ENCODE results near the gene IFITM5. TPM values are rescaled to one million over a fixed set of nuclear protein-coding genes. Genes with fewer than 3 reads are reported as not detected.
"Not testable (repeated sequence)": the region's sequence is repeated elsewhere in the genome, so short reads cannot be mapped to it uniquely, and the experiment has no call there.

IFITM5 gene
- total and polyA plus RNA-seq, 2 donors from 2014 or later: not detected

DNA sequence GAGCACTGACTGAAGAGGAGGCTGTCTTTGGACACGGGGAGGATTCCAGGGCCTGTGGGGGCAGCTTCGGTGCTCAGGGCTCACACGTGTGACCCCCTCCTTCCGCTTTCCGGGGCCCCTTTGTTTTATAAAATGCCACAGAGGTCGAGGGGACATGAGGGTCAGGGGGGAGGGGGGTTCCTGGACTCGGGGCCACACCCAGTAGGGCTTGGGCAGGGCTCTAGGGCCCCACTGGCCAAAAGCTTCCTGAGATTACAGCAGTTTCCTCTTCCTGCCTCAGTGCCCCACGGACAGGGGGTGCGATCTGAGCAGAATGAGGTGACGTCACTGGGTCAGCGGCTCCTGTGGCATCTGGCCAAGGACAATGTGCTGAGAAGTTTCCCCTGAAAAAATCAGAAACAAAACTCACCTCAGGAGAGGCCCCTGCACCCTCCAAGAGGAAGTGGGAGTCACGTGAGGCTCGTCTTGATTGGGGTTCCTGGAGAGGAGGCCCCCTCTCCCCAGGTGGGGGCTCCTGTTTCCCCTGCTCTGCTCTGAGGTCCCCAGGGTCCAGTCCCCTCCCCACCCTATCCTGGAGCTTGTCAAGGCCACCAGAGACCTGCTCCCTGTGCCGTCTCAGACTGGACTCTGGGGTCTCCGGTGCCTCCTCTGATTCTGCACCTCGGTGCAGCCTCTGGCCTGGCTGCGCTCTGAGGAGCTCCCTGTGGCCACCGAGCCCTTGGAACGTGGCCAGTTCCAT, 27.7 kb upstream of the IFITM5 start:
- intact Hi-C loops (cut with DNase I): no loop called here
- FAIRE-seq (no peak), DNase-seq (peak; percentile 48 to 96 (median 73))
- Histone ChIP-seq H3K9ac (ENCODE audit: low read length in 3 of 3) (peak overlapping the region in 2 of 3 donors; percentile 38 to 65), H3K4me3 (ENCODE audit: low read length in 3 of 3) (peak overlapping the region in 1 of 3 donors; percentile 1), H3K27me3 (ENCODE audit: control insufficient read depth, insufficient read depth, low read length) (no peaks in the 10 kb centered on the region), H3K4me1 (ENCODE audit: control insufficient read depth in 2 of 3, insufficient read depth in 2 of 3, low read depth in 1 of 3, low read length in 3 of 3) (peaks cover 6 to 18% (median 15%) of the 10 kb centered on the region in 3 donors), H3K36me3 (ENCODE audit: control insufficient read depth in 2 of 3, insufficient read depth in 3 of 3, low read length in 3 of 3) (no peaks in the 10 kb centered on the region), H3K27ac (ENCODE audit: low read depth in 2 of 2, low read length in 2 of 2) (peak overlapping the region; percentile 91 to 96), H3K9me3 (ENCODE audit: control insufficient read depth in 2 of 3, insufficient read depth in 1 of 3, low read length in 3 of 3) (no peaks in the 10 kb centered on the region)
- no peak for TF ChIP-seq CTCF (IDR thresholded peaks at IDR 0.05; ENCODE audit: borderline replicate concordance, extremely low read depth, insufficient read depth)

DNA sequence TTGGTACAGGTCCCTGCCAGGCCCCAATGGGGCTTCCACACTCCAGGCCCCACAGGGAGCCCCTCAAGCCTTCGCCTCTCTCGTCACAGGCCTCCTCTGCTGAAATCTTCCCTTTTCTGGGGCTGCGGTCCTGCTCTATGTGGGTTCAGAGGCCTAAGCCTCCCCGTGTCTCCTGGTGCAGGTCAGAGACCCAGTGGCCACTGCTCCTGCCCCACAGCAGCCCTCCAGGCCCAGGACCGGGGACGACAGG, 27.2 kb upstream of the IFITM5 start:
- H3K27ac ChIP-seq (ENCODE audit: low read depth in 2 of 2, low read length in 2 of 2): peak overlapping the region; percentile 91 to 96
- FAIRE-seq: no peak
- intact Hi-C loops (cut with DNase I): no loop called here

DNA sequence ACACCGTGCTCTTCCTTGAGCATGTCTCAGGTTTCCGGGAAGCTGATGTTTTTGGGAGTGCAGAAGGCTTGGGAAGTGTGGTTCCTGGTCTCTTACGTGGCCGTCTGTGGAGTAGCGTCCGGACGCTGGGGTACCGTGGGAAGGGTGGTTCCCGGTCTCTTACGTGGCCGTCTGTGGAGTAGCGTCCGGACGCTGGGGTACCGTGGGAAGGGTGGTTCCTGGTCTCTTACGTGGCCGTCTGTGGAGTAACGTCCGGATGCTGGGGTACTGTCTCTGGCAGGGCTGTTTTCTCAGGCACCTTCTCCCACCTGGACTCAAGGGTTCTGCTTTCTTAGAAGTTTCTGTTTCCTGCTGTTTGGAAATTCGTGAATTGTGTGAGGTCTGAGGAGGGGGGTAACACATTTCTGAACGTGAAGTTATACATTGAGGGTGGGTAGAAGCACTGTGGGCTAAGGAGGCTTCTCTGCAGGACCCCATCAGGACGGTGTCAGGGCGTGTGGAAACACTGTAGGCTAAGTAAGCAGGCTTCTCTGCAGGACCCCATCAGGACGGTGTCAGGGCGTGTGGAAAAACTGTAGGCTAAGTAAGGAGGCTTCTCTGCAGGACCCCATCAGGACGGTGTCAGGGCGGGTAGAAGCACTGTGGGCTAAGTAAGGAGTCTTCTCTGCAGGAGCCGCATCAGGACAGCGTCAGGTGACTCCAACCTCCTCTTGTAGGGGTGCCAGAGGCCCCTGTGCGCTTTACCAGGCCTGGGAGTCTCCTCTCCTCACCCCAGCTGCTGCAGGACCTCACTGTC, 26.7 kb upstream of the IFITM5 start:
- no peak for FAIRE-seq
- Histone ChIP-seq H3K27ac (ENCODE audit: low read depth in 2 of 2, low read length in 2 of 2) (peak overlapping the region; percentile 91 to 96), H3K4me3 (ENCODE audit: low read length in 3 of 3) (no peak overlapping the region), H3K4me1 (ENCODE audit: control insufficient read depth in 2 of 3, insufficient read depth in 2 of 3, low read depth in 1 of 3, low read length in 3 of 3) (peaks cover 6 to 18% (median 15%) of the 10 kb centered on the region in 3 donors), H3K9me3 (ENCODE audit: control insufficient read depth in 2 of 3, insufficient read depth in 1 of 3, low read length in 3 of 3) (no peaks in the 10 kb centered on the region), H3K9ac (ENCODE audit: low read length in 3 of 3) (peak overlapping the region in 1 of 3 donors; percentile 38), H3K36me3 (ENCODE audit: control insufficient read depth in 2 of 3, insufficient read depth in 3 of 3, low read length in 3 of 3) (no peaks in the 10 kb centered on the region), H3K27me3 (ENCODE audit: control insufficient read depth, insufficient read depth, low read length) (no peaks in the 10 kb centered on the region)
- intact Hi-C loops (cut with DNase I): no loop called here
- TF ChIP-seq CTCF (IDR thresholded peaks at IDR 0.05; ENCODE audit: borderline replicate concordance, extremely low read depth, insufficient read depth): no peak
- DNase-seq: peak in 1 of 5 donors; percentile 79

More for the DNA sequence above, 27.2 kb upstream of the IFITM5 start:
- no peak for TF ChIP-seq CTCF (IDR thresholded peaks at IDR 0.05; ENCODE audit: borderline replicate concordance, extremely low read depth, insufficient read depth)
- Histone ChIP-seq H3K9ac (ENCODE audit: low read length in 3 of 3) (peak overlapping the region in 2 of 3 donors; percentile 38 to 46), H3K27me3 (ENCODE audit: control insufficient read depth, insufficient read depth, low read length) (no peaks in the 10 kb centered on the region), H3K4me3 (ENCODE audit: low read length in 3 of 3) (no peak overlapping the region), H3K4me1 (ENCODE audit: control insufficient read depth in 2 of 3, insufficient read depth in 2 of 3, low read depth in 1 of 3, low read length in 3 of 3) (peaks cover 6 to 18% (median 15%) of the 10 kb centered on the region in 3 donors), H3K36me3 (ENCODE audit: control insufficient read depth in 2 of 3, insufficient read depth in 3 of 3, low read length in 3 of 3) (no peaks in the 10 kb centered on the region), H3K9me3 (ENCODE audit: control insufficient read depth in 2 of 3, insufficient read depth in 1 of 3, low read length in 3 of 3) (no peaks in the 10 kb centered on the region)
- no peak for DNase-seq

- FAIRE-seq; H3K27me3 ChIP-seq (ENCODE audit: control insufficient read depth, insufficient read depth, low read length); H3K9me3 ChIP-seq (ENCODE audit: control insufficient read depth in 2 of 3, insufficient read depth in 1 of 3, low read length in 3 of 3); H3K4me3 ChIP-seq (ENCODE audit: low read length in 3 of 3); intact Hi-C loops (cut with DNase I); H3K36me3 ChIP-seq (ENCODE audit: control insufficient read depth in 2 of 3, insufficient read depth in 3 of 3, low read length in 3 of 3): not testable (repeated sequence)
- Histone ChIP-seq H3K4me1 (ENCODE audit: control insufficient read depth in 2 of 3, insufficient read depth in 2 of 3, low read depth in 1 of 3, low read length in 3 of 3) (peaks cover 6 to 18% (median 15%) of the 10 kb centered on the region in 3 donors), H3K27ac (ENCODE audit: low read depth in 2 of 2, low read length in 2 of 2) (peak overlapping the region; percentile 43 to 56), H3K9ac (ENCODE audit: low read length in 3 of 3) (peak overlapping the region in 1 of 3 donors; percentile 12)
- peak in 4 of 5 donors; percentile 55 to 75 (median 64) for DNase-seq
Observed at GRCh38 chr11:324593-325517, 25.5 kb upstream of the IFITM5 start.
